GM15510 (cell line): ENCODE measurements around the gene NUAK1.

ENCODE experiments used
- POLR2A ChIP-seq: IDR thresholded peaks from 3 replicates; pipeline ENCODE4 v1.6.1; 2011; ENCODE audit warnings: borderline replicate concordance; ENCODE audit not compliant: insufficient read length; ENCODE audit errors: extremely low read depth

NUAK1 gene

DNA sequence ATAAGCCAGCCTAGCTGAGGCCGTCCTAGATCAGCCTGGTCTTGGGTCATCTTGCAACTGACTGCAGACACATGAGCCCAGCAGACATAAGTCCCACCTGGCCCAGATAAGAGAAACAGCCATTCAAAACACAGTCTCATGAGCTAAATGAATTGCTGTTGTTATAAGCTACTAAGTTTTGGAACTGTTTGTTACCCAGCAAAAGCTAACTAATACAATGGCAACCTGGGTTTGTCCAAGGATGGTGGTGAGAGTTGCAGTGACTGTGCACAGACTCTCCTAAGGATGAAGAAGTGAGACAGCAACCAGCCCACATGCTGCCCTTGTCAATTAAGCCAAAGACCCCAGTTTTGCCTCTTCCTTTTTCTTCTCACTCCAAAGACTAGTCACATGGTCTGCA lies 22.2 kb upstream of the NUAK1 start:
- no peak for TF ChIP-seq POLR2A

DNA sequence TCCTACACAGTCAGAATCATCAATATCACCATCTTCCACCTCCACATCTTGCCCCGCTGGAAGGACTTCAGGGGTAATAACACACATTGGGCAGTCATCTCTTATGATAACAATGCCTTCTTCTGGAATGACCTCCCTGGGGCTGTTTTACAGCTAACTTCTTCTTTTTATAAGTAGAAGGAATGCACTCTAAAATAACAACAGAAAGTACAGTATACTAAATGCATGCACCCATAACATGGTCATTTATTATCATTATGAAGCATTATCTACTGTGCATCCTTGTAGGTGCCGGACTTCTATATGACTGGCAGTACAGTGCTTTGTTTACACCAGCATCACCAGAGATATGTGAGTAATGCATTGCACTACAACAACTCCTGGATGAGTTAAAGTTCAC lies 19.0 kb upstream of the NUAK1 start:
- TF ChIP-seq POLR2A: no peak

DNA sequence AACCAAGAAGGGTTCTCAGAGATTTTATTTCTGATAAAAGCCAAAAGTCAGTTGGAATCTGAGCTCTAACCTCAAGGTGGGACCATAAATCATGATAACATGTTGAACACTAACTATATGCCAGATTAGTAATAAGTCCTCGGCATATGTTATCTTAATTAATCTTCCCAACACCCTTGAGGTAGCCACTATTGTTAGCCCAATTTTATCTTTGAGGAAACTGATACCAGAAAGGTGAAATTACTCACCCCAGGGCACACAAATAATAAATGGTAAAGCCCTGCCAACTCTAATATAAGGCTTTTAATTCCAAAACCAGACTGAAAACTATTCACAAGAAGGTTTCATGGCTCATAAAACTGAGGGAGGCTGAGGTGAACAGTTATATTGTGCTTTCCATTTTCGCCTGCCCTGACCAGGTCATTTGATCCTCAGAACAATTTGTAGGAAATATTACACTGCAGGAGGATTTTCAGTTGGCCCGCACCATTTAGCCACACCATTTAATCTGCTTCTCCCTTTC lies 16.1 kb upstream of the NUAK1 start:
- TF ChIP-seq POLR2A: no peak

- TF ChIP-seq POLR2A: no peak
These were observed 13.6 kb upstream of the NUAK1 start for GRCh38 chr12:106152334-106152733.

DNA sequence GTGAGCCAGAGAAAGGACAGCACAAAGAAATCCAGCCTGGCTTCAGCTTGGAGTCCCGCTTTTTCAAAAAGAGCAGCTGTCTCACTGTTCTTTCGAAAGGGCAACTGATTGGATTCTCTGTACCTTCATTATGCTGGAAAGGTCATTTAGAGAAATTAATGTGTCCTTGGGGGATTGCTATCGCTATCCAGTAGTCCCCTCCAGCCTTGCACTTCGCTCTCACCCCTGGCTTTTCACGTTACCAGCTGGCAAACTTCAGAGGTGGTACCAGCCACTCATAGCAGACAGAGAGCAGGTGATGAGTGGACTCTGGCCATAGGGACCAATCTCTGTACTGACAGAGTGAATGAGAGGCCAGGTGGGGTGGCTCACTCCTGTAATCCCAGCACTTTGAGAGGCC lies 11.8 kb upstream of the NUAK1 start:
- no peak for TF ChIP-seq POLR2A

- TF ChIP-seq POLR2A: no peak
These were observed 10.5 kb upstream of the NUAK1 start for GRCh38 chr12:106149096-106149784.

GRCh38 chr12:106147956-106148355 lies 9.2 kb upstream of the NUAK1 start:
- no peak for TF ChIP-seq POLR2A

DNA sequence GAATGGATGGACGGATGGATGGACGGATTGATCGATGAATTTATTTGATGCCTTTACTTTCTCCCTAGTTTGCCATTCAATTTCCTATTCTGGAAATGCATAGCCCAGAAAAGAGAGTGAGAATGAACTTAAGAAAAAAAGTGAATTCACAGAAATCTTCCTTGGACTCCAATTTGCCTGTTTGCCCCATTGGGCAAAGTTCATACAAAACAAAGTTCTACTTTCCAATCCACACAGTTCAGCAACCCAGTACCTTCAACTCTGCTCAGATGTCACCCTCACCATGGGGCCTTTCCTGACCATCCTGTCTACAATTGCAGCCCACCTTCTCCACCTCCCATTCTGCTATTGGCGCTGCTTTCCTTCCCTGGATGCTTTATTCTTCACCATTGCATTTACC lies 8.2 kb upstream of the NUAK1 start:
- TF ChIP-seq POLR2A: no peak

DNA sequence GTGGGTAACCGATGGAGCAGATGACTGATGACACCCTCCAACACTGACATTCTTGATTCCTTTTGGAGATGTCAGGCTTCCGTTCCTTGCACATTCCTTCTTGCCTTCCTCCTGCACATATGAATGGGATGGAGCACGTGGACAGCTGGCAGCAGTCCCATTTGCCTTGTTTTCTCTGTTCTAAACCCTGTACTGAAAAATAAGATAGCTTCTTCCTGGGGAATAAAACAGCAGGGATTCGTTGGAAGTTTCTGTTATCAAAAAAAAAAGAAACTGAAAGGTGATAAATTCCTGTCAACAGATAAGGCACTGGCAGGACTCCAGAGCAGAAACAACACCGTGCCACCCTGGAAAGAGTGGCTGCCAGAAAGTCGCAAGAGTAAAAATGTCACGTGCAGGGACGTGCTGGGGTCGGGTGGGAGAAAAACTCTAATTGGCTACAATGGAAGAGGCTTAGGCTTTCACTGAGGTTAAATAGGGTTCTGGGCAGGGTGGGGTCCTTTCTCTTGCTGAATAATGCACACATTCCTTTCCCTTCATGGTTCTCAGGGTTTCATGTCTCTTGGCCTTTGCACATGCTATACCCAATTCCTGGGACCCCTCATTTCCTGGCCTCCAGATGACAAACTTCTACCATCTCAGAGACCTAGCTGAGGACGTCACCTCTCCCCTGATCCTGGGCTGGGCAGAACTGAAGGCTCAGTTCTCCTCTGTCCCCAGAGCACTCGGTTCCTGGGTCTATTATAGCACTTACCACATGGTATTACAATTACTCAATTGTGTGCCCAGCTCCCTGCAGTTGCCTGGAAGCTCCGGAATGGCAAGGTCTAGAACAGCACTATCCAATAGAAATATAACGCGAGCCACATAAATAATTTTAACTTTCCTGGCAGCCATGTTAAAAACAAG lies 7.0 kb upstream of the NUAK1 start:
- no peak for TF ChIP-seq POLR2A

- no peak for TF ChIP-seq POLR2A
These were observed 6.1 kb upstream of the NUAK1 start for GRCh38 chr12:106144847-106145246.

GRCh38 chr12:106142591-106143261 lies 4.0 kb upstream of the NUAK1 start:
- no peak for TF ChIP-seq POLR2A

GRCh38 chr12:106141452-106141851 lies 2.7 kb upstream of the NUAK1 start:
- no peak for TF ChIP-seq POLR2A

GRCh38 chr12:106141003-106141402 lies 2.2 kb upstream of the NUAK1 start:
- no peak for TF ChIP-seq POLR2A

- no peak for TF ChIP-seq POLR2A
These were observed 1.7 kb upstream of the NUAK1 start for GRCh38 chr12:106140223-106140986.
